GM12891 (cell line): ENCODE measurements around the gene PNLIPRP2.

Experiments
- POLR2A ChIP-seq: IDR thresholded peaks from 2 replicates; pipeline ENCODE4 v1.6.1; 2011; ENCODE audit warnings: low read depth, low read length, control low read depth
- POLR2AphosphoS5 ChIP-seq: IDR thresholded peaks from 2 replicates; pipeline ENCODE4 v1.6.1; 2011; ENCODE audit warnings: low read depth, low read length, control low read depth

DNA sequence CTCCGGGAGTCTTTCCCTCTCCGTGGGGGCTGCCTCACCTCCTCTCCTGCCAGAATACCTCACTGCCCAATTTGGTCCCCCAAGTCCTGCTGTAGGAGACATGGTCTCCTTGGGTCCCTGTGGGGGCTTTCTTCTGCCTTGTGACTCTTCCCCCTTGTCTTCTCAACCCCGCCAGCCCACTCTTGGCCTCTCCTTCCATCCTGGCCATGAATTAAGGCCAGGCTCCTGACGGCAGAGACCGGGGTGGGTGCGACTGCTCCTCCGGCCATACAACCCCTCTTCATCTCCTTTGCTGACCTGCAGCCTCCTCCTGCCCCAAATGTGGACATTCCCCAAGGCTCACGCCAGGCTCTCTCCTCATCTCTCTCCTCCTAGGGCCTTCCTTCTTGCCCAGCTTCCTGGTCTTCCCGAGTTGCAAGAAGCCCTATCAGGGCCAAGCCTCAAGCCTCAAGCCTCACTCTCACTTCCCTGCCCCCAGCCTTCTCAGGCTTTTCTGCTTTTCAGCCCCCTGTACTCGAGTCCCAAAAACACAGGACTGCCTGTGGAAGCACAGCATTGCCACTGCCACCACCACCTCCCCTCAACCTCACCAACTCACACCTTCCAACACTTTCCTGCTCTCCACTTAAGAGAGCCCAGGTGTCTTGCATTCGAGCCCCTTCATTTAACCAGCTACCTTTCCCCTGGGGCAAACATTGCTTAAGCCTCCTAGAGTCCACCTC lies 1.3 kb downstream of the PNLIPRP2 start:
- TF ChIP-seq POLR2A (no peak), POLR2AphosphoS5 (no peak)
